HEK293 (cell line): ENCODE measurements around the gene ZFYVE19.
"Not testable (repeated sequence)": the region's sequence is repeated elsewhere in the genome, so short reads cannot be mapped to it uniquely, and the experiment has no call there.

Source experiments
- CTCF ChIA-PET: fragments of 350-600 bp; formaldehyde crosslinking; extraction: SDS; loops from one replicate; lab custom pipeline; 2021; ENCODE audit warnings: antibody characterized with exemption; lab: Yijun Ruan, JAX
- POLR2A ChIA-PET: fragments of 300-600 bp; formaldehyde crosslinking; extraction: SDS; loops from one replicate; lab custom pipeline; 2020; ENCODE audit warnings: antibody characterized with exemption, inconsistent platforms; lab: Yijun Ruan, JAX
- H3K27ac ChIP-seq: fragments of 200-500 bp; sonication (Bioruptor generic); 2 replicates; pipeline ENCODE4 v1.5.1; 2014; ENCODE audit warnings: low read depth, low read length, control low read depth, inconsistent platforms; ENCODE audit errors: extremely low read depth
- H3K36me3 ChIP-seq, 2 experiments: fragments of 200-500 bp in 1 of 2; sonication (Bioruptor generic) in 1 of 2; 1 replicate in 1 of 2; 2 replicates in 1 of 2; pipeline ENCODE4 v1.5.1; 2014 to 2017; ENCODE audit warnings: inconsistent platforms in 2 of 2, low read length in 2 of 2; ENCODE audit not compliant: control insufficient read depth in 2 of 2, insufficient read depth in 1 of 2
- H3K4me1 ChIP-seq: fragments of 200-500 bp; sonication (Bioruptor generic); 2 replicates; pipeline ENCODE4 v1.5.1; 2014; ENCODE audit warnings: mild to moderate bottlenecking, low read length, inconsistent platforms; ENCODE audit not compliant: control insufficient read depth, insufficient read depth
- H3K4me3 ChIP-seq: 2 replicates; pipeline ENCODE4 v1.5.1; 2011; ENCODE audit warnings: low read depth, mild to moderate bottlenecking, control low read depth, low read length, moderate library complexity
- H3K9me3 ChIP-seq: fragments of 200-500 bp; sonication (Bioruptor generic); 2 replicates; pipeline ENCODE4 v1.5.1; 2014; ENCODE audit warnings: low read depth, low read length, inconsistent platforms; ENCODE audit not compliant: control insufficient read depth, insufficient read depth
- EGR2 ChIP-seq: fragments of 450-650 bp; formaldehyde crosslinking; IDR thresholded peaks from 2 replicates; pipeline ENCODE4 v1.5.1; 2016; ENCODE audit warnings: low read depth, missing biosample characterization, missing genetic modification characterization
- GLIS1 ChIP-seq: fragments of 450-650 bp; formaldehyde crosslinking; IDR thresholded peaks from 2 replicates; pipeline ENCODE4 v1.5.1; 2016; ENCODE audit warnings: missing biosample characterization, missing genetic modification characterization
- HOXC10 ChIP-seq: sonication (generic); formaldehyde crosslinking; IDR thresholded peaks from 2 replicates; pipeline ENCODE4 v1.8.1; 2023; ENCODE audit warnings: mild to moderate bottlenecking, missing genetic modification reagents
- PRDM2 ChIP-seq: fragments of 450-650 bp; formaldehyde crosslinking; IDR thresholded peaks from 2 replicates; pipeline ENCODE4 v1.5.1; 2016; ENCODE audit warnings: missing biosample characterization, missing genetic modification characterization, borderline replicate concordance
- ZBTB17 ChIP-seq: fragments of 450-650 bp; formaldehyde crosslinking; IDR thresholded peaks from 2 replicates; pipeline ENCODE4 v1.5.1; 2016; ENCODE audit warnings: missing biosample characterization, missing genetic modification characterization
- ZFHX2 ChIP-seq: fragments of 450-650 bp; formaldehyde crosslinking; conservative IDR thresholded peaks from 2 replicates; pipeline ENCODE4 v1.5.1; 2016; ENCODE audit warnings: missing biosample characterization, missing genetic modification characterization
- ZNF10 ChIP-seq: fragments of 450-650 bp; formaldehyde crosslinking; IDR thresholded peaks from 2 replicates; pipeline ENCODE4 v1.5.1; 2017; ENCODE audit warnings: missing biosample characterization, missing genetic modification characterization
- ZNF214 ChIP-seq: fragments of 450-650 bp; formaldehyde crosslinking; IDR thresholded peaks from 2 replicates; pipeline ENCODE4 v1.5.1; 2017; ENCODE audit warnings: missing biosample characterization, mild to moderate bottlenecking, missing genetic modification characterization, borderline replicate concordance
- ZNF416 ChIP-seq: fragments of 450-650 bp; formaldehyde crosslinking; IDR thresholded peaks from 2 replicates; pipeline ENCODE4 v1.5.1; 2016; ENCODE audit warnings: missing biosample characterization, missing genetic modification characterization
- ZNF529 ChIP-seq: fragments of 450-650 bp; formaldehyde crosslinking; IDR thresholded peaks from 2 replicates; pipeline ENCODE4 v1.5.1; 2017; ENCODE audit warnings: missing genetic modification characterization, missing biosample characterization; ENCODE audit not compliant: insufficient replicate concordance
- ZNF768 ChIP-seq: fragments of 450-650 bp; formaldehyde crosslinking; IDR thresholded peaks from 2 replicates; pipeline ENCODE4 v1.5.1; 2018; ENCODE audit warnings: missing biosample characterization, mild to moderate bottlenecking, missing genetic modification characterization
- ZNF830 ChIP-seq: fragments of 450-650 bp; IDR thresholded peaks from 2 replicates; pipeline ENCODE4 v1.5.0; 2018; ENCODE audit warnings: missing biosample characterization, missing genetic modification characterization, low read depth, mild to moderate bottlenecking, moderate library complexity
- TF ChIP-seq, protein P1 (sequence below): fragments of 450-650 bp; formaldehyde crosslinking; IDR thresholded peaks from 2 replicates; pipeline ENCODE4 v1.5.1; 2017; ENCODE audit warnings: missing biosample characterization, mild to moderate bottlenecking, missing genetic modification characterization, moderate library complexity
- TF ChIP-seq, protein P2 (sequence below): fragments of 450-650 bp; formaldehyde crosslinking; IDR thresholded peaks from 2 replicates; pipeline ENCODE4 v1.5.1; 2016; ENCODE audit warnings: missing biosample characterization, missing genetic modification characterization

ZFYVE19 gene

GRCh38 chr15:40859206-40859851 lies 52.4 kb downstream of the ZFYVE19 start (continued):
- TF ChIP-seq PRDM2 = no peak
- TF ChIP-seq ZBTB17 (tag by site-specific recombination) = 0 out of 2 replicates have a peak, but pooled peaks have one; percentile 58
- TF ChIP-seq ZNF10 = no peak
- no peak for TF ChIP-seq ZNF830
- TF ChIP-seq, protein P1, sequence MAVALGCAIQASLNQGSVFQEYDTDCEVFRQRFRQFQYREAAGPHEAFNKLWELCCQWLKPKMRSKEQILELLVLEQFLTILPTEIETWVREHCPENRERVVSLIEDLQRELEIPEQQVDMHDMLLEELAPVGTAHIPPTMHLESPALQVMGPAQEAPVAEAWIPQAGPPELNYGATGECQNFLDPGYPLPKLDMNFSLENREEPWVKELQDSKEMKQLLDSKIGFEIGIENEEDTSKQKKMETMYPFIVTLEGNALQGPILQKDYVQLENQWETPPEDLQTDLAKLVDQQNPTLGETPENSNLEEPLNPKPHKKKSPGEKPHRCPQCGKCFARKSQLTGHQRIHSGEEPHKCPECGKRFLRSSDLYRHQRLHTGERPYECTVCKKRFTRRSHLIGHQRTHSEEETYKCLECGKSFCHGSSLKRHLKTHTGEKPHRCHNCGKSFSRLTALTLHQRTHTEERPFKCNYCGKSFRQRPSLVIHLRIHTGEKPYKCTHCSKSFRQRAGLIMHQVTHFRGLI (tag by site-specific recombination) = no peak
- TF ChIP-seq ZNF214 (tag by site-specific recombination) = no peak
- TF ChIP-seq ZNF529 (tag by site-specific recombination) = no peak
- no peak for TF ChIP-seq ZNF416 (tag by site-specific recombination)
- TF ChIP-seq GLIS1 (tag by site-specific recombination) = 0 out of 2 replicates have a peak, but pooled peaks have one; percentile 15
- TF ChIP-seq, protein P2, sequence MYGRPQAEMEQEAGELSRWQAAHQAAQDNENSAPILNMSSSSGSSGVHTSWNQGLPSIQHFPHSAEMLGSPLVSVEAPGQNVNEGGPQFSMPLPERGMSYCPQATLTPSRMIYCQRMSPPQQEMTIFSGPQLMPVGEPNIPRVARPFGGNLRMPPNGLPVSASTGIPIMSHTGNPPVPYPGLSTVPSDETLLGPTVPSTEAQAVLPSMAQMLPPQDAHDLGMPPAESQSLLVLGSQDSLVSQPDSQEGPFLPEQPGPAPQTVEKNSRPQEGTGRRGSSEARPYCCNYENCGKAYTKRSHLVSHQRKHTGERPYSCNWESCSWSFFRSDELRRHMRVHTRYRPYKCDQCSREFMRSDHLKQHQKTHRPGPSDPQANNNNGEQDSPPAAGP (tag by site-specific recombination) = peak; percentile 41; the same call in 1 of the 2 replicates

DNA sequence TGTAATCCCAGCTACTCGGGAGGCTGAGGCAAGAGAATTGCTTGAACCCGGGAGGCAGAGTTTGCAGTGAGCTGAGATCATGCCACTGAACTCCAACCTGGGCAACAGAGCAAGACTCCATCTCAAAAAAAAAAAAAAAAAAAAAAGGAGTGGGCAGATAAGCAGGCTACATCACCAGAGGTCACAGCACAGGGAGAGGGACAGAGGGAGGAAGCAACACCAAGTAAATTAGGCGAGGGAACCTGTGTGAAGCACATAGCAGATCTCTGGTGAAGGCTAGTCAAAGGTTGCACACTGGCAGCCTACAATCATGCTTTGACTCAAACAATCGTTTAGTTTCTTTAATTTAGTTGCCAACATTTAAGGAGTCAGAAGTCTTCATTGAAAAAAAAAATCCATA lies 54.3 kb downstream of the ZFYVE19 start:
- CTCF ChIA-PET = interaction anchor here (0.5 to 7.7 kb wide), 4 partner anchors 29 to 112 kb away, joined by 4 to 187 read pairs (median 60); partner anchors contain the start of gene VPS18
- H3K36me3 ChIP-seq = peaks cover 0 to 11% of the 10 kb centered on the region in 2 experiments; a peak in 1 of 3 replicates
- not testable (repeated sequence) for H3K27ac ChIP-seq, H3K4me1 ChIP-seq, H3K9me3 ChIP-seq, H3K4me3 ChIP-seq
- TF ChIP-seq ZFHX2 (tag by site-specific recombination) = 0 out of 2 replicates have a peak, but pooled peaks have one; percentile 6
- TF ChIP-seq EGR2 (tag by site-specific recombination) = peak; percentile 5; the same call in 1 of the 2 replicates
- POLR2A ChIA-PET = interaction anchor here (0.7 to 1.8 kb wide), 3 partner anchors 12 to 31 kb away, joined by 3 to 8 read pairs (median 3); partner anchors contain the start of gene RHOV

DNA sequence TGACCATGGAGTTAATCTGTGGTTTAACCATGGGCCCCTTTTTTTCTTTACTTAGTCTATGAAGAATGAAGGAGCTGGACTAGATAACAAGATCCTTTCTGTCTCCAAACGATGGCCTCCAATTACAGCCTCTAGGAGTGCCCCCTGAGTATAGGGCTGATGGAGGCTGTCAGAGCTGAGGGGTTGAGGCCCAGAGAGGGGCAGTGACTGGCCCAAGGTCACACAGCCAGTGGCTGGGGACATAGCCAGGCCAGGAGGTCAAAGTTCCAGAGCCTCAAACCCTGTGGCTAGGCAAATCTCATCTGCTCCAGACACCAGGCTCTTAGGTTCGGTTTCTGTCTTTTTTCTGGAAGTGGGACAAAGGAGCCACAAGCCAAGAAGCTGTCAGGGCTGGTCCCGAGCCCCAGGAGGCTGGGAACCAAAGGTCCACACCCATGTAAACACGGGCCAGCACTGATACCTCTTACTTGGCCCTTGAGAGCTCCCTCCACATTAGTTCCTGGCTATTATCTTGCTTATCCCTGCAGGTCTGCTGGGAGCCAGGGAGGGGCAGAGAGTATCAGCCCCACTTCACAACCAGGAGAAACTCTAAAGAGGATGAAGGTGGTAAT lies 56.9 kb downstream of the ZFYVE19 start:
- Histone ChIP-seq H3K4me1 (no peaks in the 10 kb centered on the region), H3K4me3 (no peak overlapping the region), H3K27ac (no peak overlapping the region), H3K36me3 (no peaks in the 10 kb centered on the region), H3K9me3 (no peaks in the 10 kb centered on the region)
- TF ChIP-seq HOXC10 (CRISPR knock-in tag) = no peak
- 0 out of 2 replicates have a peak, but pooled peaks have one; percentile 36 for TF ChIP-seq ZNF768 (tag by site-specific recombination)
- ChIA-PET CTCF (interaction anchor here (1.0 to 2.0 kb wide), 3 partner anchors 22 to 119 kb away, joined by 3 to 8 read pairs (median 5); partner anchors contain the start of gene VPS18), POLR2A (no interaction called here)
